NCI-H460 (cell line): Measurements from ENCODE around the gene ACVRL1. TPM values are rescaled to one million over a fixed set of nuclear protein-coding genes. Genes with fewer than 3 reads are reported as not detected.

Experiments used
- DNase-seq: peaks from one replicate; pipeline ENCODE4 v3.0.0-alpha.2; 2016; ENCODE audit warnings: low read depth; ENCODE audit errors: extremely low read depth
- total RNA-seq: library from RNA; depleted of rRNA; stranded (reverse); fragments of >200 nt; shearing (Covaris generic); gene quantifications from 2 replicates; pipeline ENCODE4 v1.2.3, GENCODE V29; 2014

The ACVRL1 gene
- total RNA-seq, 1 experiment from 2014 or later: not detected

- DNase-seq: no peak
Measured at GRCh38 chr12:51937926-51938325, 30.6 kb downstream of the ACVRL1 start.

DNA sequence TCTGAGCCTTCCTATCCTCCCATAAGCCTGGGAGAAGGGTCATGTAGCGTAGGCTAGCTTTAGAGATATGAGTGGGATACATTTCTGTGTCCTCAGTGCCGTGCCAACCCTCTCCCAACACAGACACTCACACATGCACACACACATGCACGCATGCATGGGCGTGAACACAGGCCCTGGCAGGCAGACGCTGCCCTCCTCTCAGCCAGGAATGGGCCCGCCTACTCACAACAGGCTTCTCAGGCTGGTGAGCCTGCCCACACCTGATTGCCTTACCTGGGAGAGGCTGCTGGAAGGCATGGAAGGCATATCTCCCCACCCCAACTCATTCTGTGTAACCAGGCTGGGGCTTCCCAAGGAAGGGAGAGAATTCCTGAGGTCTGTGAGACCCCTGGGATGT is 31.4 kb downstream of the ACVRL1 start:
- no peak for DNase-seq

GRCh38 chr12:51941011-51941581 is 33.8 kb downstream of the ACVRL1 start:
- DNase-seq: no peak

- no peak for DNase-seq
Measured at GRCh38 chr12:51941604-51942003, 34.3 kb downstream of the ACVRL1 start.

DNA sequence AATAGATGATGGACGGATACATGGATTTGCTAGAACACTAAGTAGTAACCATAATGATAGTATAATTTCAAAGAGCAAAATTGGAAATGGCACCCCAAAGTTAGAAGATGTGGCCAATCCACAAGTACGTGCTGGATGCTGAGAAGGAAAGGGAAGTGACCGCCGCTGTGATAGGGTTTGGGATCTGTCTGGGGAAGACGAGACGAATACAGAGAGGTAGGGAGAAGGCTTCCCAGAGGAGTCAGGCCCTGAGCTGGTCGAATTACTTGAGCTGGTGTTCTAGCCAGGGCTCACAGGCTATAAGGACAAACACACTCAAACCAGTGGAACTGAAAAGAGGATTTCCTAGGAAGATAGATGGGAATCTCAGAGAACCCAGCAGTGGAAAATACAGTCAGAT is 34.8 kb downstream of the ACVRL1 start:
- no peak for DNase-seq

GRCh38 chr12:51942501-51943000 is 35.2 kb downstream of the ACVRL1 start:
- DNase-seq: no peak

- DNase-seq: no peak
Measured at GRCh38 chr12:51943346-51943745, 36.0 kb downstream of the ACVRL1 start.

- DNase-seq: no peak
Measured at GRCh38 chr12:51944608-51945233, 37.4 kb downstream of the ACVRL1 start.

- no peak for DNase-seq
Measured at GRCh38 chr12:51947246-51947996, 40.1 kb downstream of the ACVRL1 start.

- DNase-seq: no peak
Measured at GRCh38 chr12:51948066-51948465, 40.8 kb downstream of the ACVRL1 start.

DNA sequence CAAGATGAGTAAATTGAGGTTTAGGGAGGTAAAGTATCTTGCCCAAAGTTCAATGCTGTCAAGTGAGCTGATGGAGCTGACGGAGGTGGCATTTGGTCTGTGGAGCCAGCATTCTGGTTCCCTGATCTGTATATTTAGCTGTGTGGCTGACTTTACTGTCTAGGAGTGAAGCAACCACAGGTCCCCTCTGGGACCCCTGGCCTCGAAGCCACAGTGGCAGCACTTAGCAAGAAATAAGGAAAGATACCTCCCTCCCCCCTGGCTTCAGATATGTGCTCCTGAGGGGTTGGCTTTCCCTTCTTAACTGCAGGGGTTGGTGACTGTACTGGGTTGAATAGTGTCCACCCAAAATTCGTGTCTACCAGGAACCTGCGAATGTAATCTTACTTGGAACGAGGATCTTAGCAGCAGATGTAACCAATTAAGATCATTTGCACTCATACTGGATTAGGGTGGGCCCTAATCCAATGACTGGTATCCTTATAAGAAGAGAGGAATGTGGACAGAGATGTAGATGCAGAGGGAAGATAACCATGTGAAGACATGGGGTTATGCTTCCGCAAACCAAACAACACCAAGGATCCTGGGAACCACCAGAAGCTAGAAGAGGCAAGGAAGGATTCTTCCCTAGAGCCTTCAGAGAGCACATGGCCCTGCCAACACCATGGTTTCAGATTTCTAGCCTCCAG is 42.2 kb downstream of the ACVRL1 start:
- DNase-seq: no peak

- DNase-seq: no peak
Measured at GRCh38 chr12:51950682-51951198, 43.4 kb downstream of the ACVRL1 start.

DNA sequence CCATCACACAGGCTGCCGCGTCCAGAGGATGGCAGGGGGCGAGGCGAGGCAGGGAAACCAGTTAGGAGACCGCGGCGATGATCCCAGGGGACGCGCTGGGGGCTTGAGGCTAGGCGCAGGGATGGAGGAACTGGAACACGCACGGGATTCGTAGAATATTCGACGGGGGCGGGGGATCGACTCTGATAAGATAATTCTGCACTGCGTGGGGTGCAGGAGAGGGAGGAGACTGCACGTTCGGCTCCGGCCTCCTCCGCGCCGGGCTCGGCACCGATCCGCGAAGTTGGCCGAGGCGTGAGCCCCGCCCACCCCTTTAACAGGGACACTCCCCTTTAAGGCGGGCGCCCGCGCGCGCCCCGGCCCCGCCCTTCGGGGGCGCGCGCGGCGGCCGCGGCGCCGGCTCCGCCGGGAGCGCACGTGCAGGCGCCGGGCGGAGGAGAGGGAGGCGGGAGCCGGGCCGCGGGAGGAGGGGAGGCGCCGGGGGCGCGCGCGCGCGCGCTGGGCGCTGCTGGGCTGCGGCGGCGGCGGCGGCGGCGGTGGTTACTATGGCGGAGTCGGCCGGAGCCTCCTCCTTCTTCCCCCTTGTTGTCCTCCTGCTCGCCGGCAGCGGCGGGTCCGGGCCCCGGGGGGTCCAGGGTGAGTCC is 44.0 kb downstream of the ACVRL1 start, which contains the start of gene ACVR1B:
Gene ACVR1B, plus strand, starts transcription at position 501 of the 644 bp plus-strand sequence. Its CDS starts 45 bp downstream, at position 546.
- DNase-seq: peak; percentile 70

- no peak for DNase-seq
Measured at GRCh38 chr12:51951843-51952722, 44.8 kb downstream of the ACVRL1 start.

- DNase-seq: no peak
Measured at GRCh38 chr12:51953089-51953488, 45.8 kb downstream of the ACVRL1 start.

DNA sequence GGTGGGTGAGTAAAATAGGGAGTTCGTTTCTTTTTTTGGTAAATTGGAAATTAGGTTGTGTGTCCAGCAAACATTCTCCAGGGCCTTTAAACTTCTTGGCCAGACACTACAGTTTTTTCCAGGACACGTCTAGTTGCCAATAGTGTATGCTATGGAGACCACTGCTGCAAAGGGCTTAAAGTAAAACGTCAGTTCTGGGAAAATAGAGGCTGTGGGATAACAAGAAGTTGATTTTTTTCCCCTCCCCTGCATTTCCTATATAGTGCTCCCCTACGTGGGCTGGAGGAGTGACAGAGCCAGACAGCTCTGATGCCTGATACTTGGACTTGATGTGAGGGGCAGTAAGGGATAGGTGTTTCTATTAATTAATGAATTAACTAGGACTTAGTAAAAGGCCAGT is 46.6 kb downstream of the ACVRL1 start:
- no peak for DNase-seq

GRCh38 chr12:51954561-51955361 is 47.5 kb downstream of the ACVRL1 start:
- no peak for DNase-seq

- DNase-seq: no peak
Measured at GRCh38 chr12:51955702-51956101, 48.4 kb downstream of the ACVRL1 start.

DNA sequence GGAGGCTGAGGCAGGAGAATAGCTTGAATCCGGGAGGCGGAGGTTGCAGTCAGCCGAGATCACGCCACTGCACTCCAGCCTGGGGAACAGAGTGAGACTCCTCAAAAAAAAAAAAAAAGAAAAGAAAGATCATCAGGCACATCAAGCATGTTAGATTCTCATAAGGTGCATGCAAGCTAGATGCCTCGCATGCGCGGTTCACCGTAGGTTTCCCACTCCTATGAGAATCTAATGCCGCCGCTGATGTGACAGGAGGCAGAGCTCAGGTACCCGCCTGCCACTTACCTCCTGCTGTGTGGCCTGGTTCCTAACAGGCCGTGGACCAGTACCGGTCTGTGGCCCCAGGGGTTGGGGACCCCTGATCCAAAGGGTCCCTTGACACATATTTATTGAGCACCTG is 51.2 kb downstream of the ACVRL1 start:
- no peak for DNase-seq
